ENCODE data around the gene NDUFAF8.

The NDUFAF8 gene

GRCh38 chr17:81279278-81280275 lies 40.5 kb downstream of the NDUFAF8 start:
- TF ChIP-seq ZFX (IDR thresholded peaks at IDR 0.05): no peak
- TF ChIP-seq, protein P1, sequence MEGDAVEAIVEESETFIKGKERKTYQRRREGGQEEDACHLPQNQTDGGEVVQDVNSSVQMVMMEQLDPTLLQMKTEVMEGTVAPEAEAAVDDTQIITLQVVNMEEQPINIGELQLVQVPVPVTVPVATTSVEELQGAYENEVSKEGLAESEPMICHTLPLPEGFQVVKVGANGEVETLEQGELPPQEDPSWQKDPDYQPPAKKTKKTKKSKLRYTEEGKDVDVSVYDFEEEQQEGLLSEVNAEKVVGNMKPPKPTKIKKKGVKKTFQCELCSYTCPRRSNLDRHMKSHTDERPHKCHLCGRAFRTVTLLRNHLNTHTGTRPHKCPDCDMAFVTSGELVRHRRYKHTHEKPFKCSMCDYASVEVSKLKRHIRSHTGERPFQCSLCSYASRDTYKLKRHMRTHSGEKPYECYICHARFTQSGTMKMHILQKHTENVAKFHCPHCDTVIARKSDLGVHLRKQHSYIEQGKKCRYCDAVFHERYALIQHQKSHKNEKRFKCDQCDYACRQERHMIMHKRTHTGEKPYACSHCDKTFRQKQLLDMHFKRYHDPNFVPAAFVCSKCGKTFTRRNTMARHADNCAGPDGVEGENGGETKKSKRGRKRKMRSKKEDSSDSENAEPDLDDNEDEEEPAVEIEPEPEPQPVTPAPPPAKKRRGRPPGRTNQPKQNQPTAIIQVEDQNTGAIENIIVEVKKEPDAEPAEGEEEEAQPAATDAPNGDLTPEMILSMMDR (conservative IDR thresholded peaks at IDR 0.05): no peak

DNA sequence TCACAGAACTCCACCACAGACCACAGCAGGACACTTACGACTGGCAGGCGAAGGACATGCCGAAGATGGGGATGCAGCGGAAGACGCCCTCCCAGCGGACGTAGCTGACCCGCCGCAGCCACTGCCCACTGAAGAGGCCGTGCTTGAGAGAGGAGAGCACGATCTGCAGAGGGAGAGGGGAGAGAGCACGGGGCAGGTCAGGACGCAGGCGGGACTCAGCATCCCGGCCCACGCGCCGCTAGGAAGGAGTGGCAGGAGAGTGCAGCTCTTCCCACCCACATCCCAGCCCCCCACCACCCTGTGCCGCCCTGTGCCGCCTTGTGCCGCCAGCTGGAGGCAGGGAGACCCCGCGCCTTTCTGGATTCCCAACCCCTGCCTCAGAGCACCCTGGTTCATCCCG lies 41.5 kb downstream of the NDUFAF8 start:
- TF ChIP-seq ZFX (IDR thresholded peaks at IDR 0.05): no peak
- TF ChIP-seq, protein P1 (conservative IDR thresholded peaks at IDR 0.05): no peak
- H3K27ac ChIP-seq: no peak overlapping the region

More at GRCh38 chr17:81279278-81280275, 40.5 kb downstream of the NDUFAF8 start:
- H3K27ac ChIP-seq: no peak overlapping the region

GRCh38 chr17:81282141-81282540 lies 43.0 kb downstream of the NDUFAF8 start:
- no peak overlapping the region for H3K27ac ChIP-seq
- TF ChIP-seq, protein P1 (conservative IDR thresholded peaks at IDR 0.05): no peak
- TF ChIP-seq ZFX (IDR thresholded peaks at IDR 0.05): no peak

- no peak overlapping the region for H3K27ac ChIP-seq
- TF ChIP-seq ZFX (IDR thresholded peaks at IDR 0.05): no peak
- TF ChIP-seq, protein P1 (conservative IDR thresholded peaks at IDR 0.05): no peak
Measured at GRCh38 chr17:81282876-81283275, 43.8 kb downstream of the NDUFAF8 start.

- TF ChIP-seq, protein P1 (conservative IDR thresholded peaks at IDR 0.05): no peak
- no peak for TF ChIP-seq ZFX (IDR thresholded peaks at IDR 0.05)
- no peak overlapping the region for H3K27ac ChIP-seq
Measured at GRCh38 chr17:81285179-81285878, 46.2 kb downstream of the NDUFAF8 start.

DNA sequence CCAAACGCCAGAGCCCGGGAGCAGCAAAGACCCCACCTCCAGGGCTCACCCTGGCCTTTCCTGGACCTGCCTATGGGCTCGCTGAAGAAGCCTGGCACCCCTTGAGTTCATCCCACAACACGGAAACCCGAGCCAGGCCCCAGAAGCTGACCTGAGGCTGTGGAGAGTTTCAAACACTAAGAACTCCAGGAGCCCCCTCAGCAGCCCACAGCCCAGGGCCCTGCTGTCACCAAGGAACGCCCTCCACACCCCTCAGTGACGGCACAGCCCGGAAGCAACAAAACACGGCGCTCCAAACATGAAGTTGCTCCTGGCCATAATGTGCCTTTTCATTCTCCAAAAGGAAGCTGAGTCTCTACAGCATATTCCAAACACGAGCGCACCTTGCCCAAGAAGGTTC lies 46.8 kb downstream of the NDUFAF8 start:
- no peak overlapping the region for H3K27ac ChIP-seq
- TF ChIP-seq ZFX (IDR thresholded peaks at IDR 0.05): no peak
- TF ChIP-seq, protein P1 (conservative IDR thresholded peaks at IDR 0.05): no peak
